H1 (cell line): ENCODE data around the gene SLC4A1AP. TPM values are rescaled to one million over a fixed set of nuclear protein-coding genes. Genes with fewer than 3 reads are reported as not detected.

Experiments used
- CTCF ChIA-PET: fragments of 300-600 bp; sonication (Branson Sonifier 250); formaldehyde crosslinking; loops from one replicate; lab custom pipeline; 2021; ENCODE audit not compliant: partially characterized antibody; lab: Charles Lee
- POLR2A ChIA-PET: fragments of 300-600 bp; sonication (Branson Sonifier 250); formaldehyde crosslinking; loops from one replicate; lab custom pipeline; 2021; ENCODE audit warnings: inconsistent platforms; ENCODE audit not compliant: partially characterized antibody; lab: Charles Lee
- DNase-seq, 2 experiments: peaks; one replicate each; pipeline versions ENCODE4 v3.0.0 to v3.0.0-alpha.2; 2010 to 2022; ENCODE audit warnings: low spot score in 2 of 2, low read depth in 1 of 2, mixed read lengths in 1 of 2
- FAIRE-seq: peaks from 2 replicates; lab custom pipeline; 2011; peaks lifted over from hg19 to GRCh38; lab: Jason Lieb, UNC
- H2AFZ ChIP-seq: 2 replicates; pipeline ENCODE4 v1.8.1; 2012; ENCODE audit warnings: low read length, inconsistent platforms
- H2AK5ac ChIP-seq: 2 replicates; pipeline ENCODE4 v1.6.1; 2013; ENCODE audit warnings: low read depth, low read length
- H2BK120ac ChIP-seq: replicated peaks from 2 replicates; pipeline ENCODE3; 2013; ENCODE audit warnings: low read depth, low read length, inconsistent platforms
- H2BK12ac ChIP-seq: 2 replicates; pipeline ENCODE4 v1.6.1; 2013; ENCODE audit warnings: low read depth, low read length
- H2BK15ac ChIP-seq: 2 replicates; pipeline ENCODE4 v1.6.1; 2013; ENCODE audit warnings: low read length
- H2BK20ac ChIP-seq: 2 replicates; pipeline ENCODE4 v1.6.1; 2013; ENCODE audit warnings: low read length
- H2BK5ac ChIP-seq: 2 replicates; pipeline ENCODE4 v1.6.1; 2013; ENCODE audit warnings: low read depth, low read length
- H3K14ac ChIP-seq: 2 replicates; pipeline ENCODE4 v1.6.1; 2013; ENCODE audit warnings: inconsistent platforms; ENCODE audit not compliant: insufficient read length
- H3K18ac ChIP-seq: 2 replicates; pipeline ENCODE4 v1.6.1; 2013; ENCODE audit warnings: low read length; ENCODE audit errors: extremely low read depth
- H3K23ac ChIP-seq: 2 replicates; pipeline ENCODE4 v1.6.1; 2013; ENCODE audit warnings: inconsistent platforms; ENCODE audit not compliant: insufficient read length
- H3K23me2 ChIP-seq: 2 replicates; pipeline ENCODE4 v1.6.1; 2013; ENCODE audit warnings: low read depth, low read length
- H3K27ac ChIP-seq: 2 replicates; pipeline ENCODE4 v1.6.1; 2011; ENCODE audit warnings: low read depth, low read length, inconsistent platforms
- H3K27me3 ChIP-seq, 4 experiments: replicated peaks in 1 of 4; 1 replicate in 1 of 4; 2 replicates in 3 of 4; pipeline versions ENCODE4 v1.6.1 to v1.8.1; 2011 to 2013; ENCODE audit warnings: low read length in 3 of 4, mild to moderate bottlenecking in 3 of 4, inconsistent platforms in 2 of 4, mixed read lengths in 2 of 4, moderate library complexity in 1 of 4; ENCODE audit not compliant: control insufficient read depth in 3 of 4, insufficient read depth in 3 of 4; ENCODE audit errors: extremely low read depth in 1 of 4
- H3K36me3 ChIP-seq, 4 experiments: 2 replicates each; pipeline versions ENCODE4 v1.6.1 to v1.8.1; 2011 to 2013; ENCODE audit warnings: mild to moderate bottlenecking in 4 of 4, low read length in 3 of 4, moderate library complexity in 2 of 4, control low read depth in 1 of 4, inconsistent platforms in 1 of 4; ENCODE audit not compliant: insufficient read depth in 4 of 4, control insufficient read depth in 2 of 4
- H3K4ac ChIP-seq: replicated peaks from 2 replicates; pipeline ENCODE3; 2013; ENCODE audit warnings: low read length, low read depth, mixed read lengths, inconsistent platforms; ENCODE audit not compliant: insufficient read length
- H3K4me1 ChIP-seq, 4 experiments: replicated peaks in 1 of 4; 1 replicate in 1 of 4; 2 replicates in 3 of 4; pipeline versions ENCODE4 v1.6.1 to v1.8.1; 2011 to 2013; ENCODE audit warnings: low read length in 3 of 4, inconsistent platforms in 2 of 4, mixed read lengths in 1 of 4; ENCODE audit not compliant: insufficient read depth in 4 of 4, control insufficient read depth in 3 of 4
- H3K4me2 ChIP-seq, 2 experiments: 2 replicates each; pipeline versions ENCODE4 v1.6.1 to v1.8.1; 2011 to 2013; ENCODE audit warnings: low read depth in 2 of 2, low read length in 2 of 2, control low read depth in 1 of 2, inconsistent platforms in 1 of 2, mild to moderate bottlenecking in 1 of 2; ENCODE audit not compliant: insufficient read depth in 1 of 2
- H3K4me3 ChIP-seq, 4 experiments: fragments of 200-600, 300-600 bp in 1 of 4; sonication (generic), shearing (Covaris generic), sonication (Bioruptor Twin) in 1 of 4; 2 replicates each; pipeline versions ENCODE4 v1.5.1 to v1.8.1; 2011 to 2016; ENCODE audit warnings: low read length in 4 of 4, low read depth in 3 of 4, control low read depth in 2 of 4, inconsistent platforms in 2 of 4, mild to moderate bottlenecking in 2 of 4, mixed read lengths in 1 of 4, moderate library complexity in 1 of 4; ENCODE audit not compliant: insufficient read depth in 2 of 4; ENCODE audit errors: extremely low read depth in 1 of 4
- H3K56ac ChIP-seq: replicated peaks from 2 replicates; pipeline ENCODE3; 2013; ENCODE audit warnings: low read depth, mild to moderate bottlenecking, mixed read lengths, low read length, inconsistent platforms; ENCODE audit not compliant: insufficient read length
- H3K79me1 ChIP-seq: 2 replicates; pipeline ENCODE4 v1.6.1; 2013; ENCODE audit warnings: low read depth, low read length, control low read depth
- H3K79me2 ChIP-seq, 2 experiments: 2 replicates each; pipeline versions ENCODE4 v1.6.1 to v1.8.1; 2012 to 2013; ENCODE audit warnings: low read length in 2 of 2, mild to moderate bottlenecking in 2 of 2, inconsistent platforms in 1 of 2; ENCODE audit not compliant: insufficient read depth in 2 of 2, control insufficient read depth in 1 of 2
- H3K9ac ChIP-seq, 4 experiments: replicated peaks in 1 of 4; 1 replicate in 1 of 4; 2 replicates in 3 of 4; pipeline versions ENCODE4 v1.6.1 to v1.8.1; 2011 to 2013; ENCODE audit warnings: low read depth in 3 of 4, low read length in 3 of 4, control low read depth in 2 of 4, mild to moderate bottlenecking in 2 of 4, moderate library complexity in 2 of 4, inconsistent platforms in 1 of 4; ENCODE audit errors: extremely low read depth in 1 of 4
- H3K9me3 ChIP-seq, 2 experiments: 2 replicates each; pipeline versions ENCODE4 v1.6.1 to v1.8.1; 2012 to 2013; ENCODE audit warnings: mild to moderate bottlenecking in 2 of 2, moderate library complexity in 2 of 2, control low read depth in 1 of 2, inconsistent platforms in 1 of 2, low read depth in 1 of 2, low read length in 1 of 2, mixed read lengths in 1 of 2; ENCODE audit not compliant: insufficient read depth in 2 of 2
- H4K20me1 ChIP-seq, 2 experiments: replicated peaks in 1 of 2; 2 replicates each; pipeline versions ENCODE3 to v1.8.1; 2011 to 2013; ENCODE audit warnings: inconsistent platforms in 2 of 2, low read length in 2 of 2, mild to moderate bottlenecking in 1 of 2; ENCODE audit not compliant: insufficient read depth in 2 of 2, control insufficient read depth in 1 of 2
- H4K5ac ChIP-seq: 2 replicates; pipeline ENCODE4 v1.6.1; 2013; ENCODE audit warnings: low read length, low read depth, mixed read lengths, inconsistent platforms; ENCODE audit not compliant: insufficient read length
- H4K8ac ChIP-seq: 2 replicates; pipeline ENCODE4 v1.8.0; 2013; ENCODE audit warnings: mild to moderate bottlenecking, moderate library complexity, low read length, inconsistent platforms; ENCODE audit not compliant: insufficient read depth; ENCODE audit errors: extremely low read depth
- H4K91ac ChIP-seq: replicated peaks from 2 replicates; pipeline ENCODE3; 2013; ENCODE audit warnings: low read length, mixed read lengths, inconsistent platforms; ENCODE audit not compliant: insufficient read length
- HDAC2 ChIP-seq, 2 experiments: fragments of 300-600 bp in 1 of 2; sonication (generic) in 1 of 2; IDR thresholded peaks; 2 replicates each; pipeline ENCODE4 v1.6.1; 2011 to 2012; ENCODE audit warnings: low read depth in 2 of 2, low read length in 2 of 2, mild to moderate bottlenecking in 2 of 2, moderate library complexity in 2 of 2, borderline replicate concordance in 1 of 2, inconsistent platforms in 1 of 2
- POLR2A ChIP-seq, 2 experiments: IDR thresholded peaks; 1 replicate in 1 of 2; 2 replicates in 1 of 2; pipeline ENCODE4 v1.6.1; 2011; ENCODE audit warnings: low read depth in 2 of 2, low read length in 2 of 2, mild to moderate bottlenecking in 2 of 2; ENCODE audit errors: control extremely low read depth in 1 of 2
- SUZ12 ChIP-seq: fragments of 200-600 bp; sonication (generic); IDR thresholded peaks from 2 replicates; pipeline ENCODE4 v1.6.1; 2012; ENCODE audit warnings: mild to moderate bottlenecking, inconsistent platforms, low read length, moderate library complexity, mixed read lengths
- WGBS, 2 experiments: shearing (Covaris generic) in 1 of 2; methylation state at CpG; one replicate each; pipeline versions ENCODE4 v1.1.6 to v1.1.7; 2013 to 2015; ENCODE audit warnings: low lambda C conversion rate in 2 of 2, mixed read lengths in 2 of 2, inconsistent platforms in 1 of 2, low coverage in 1 of 2, missing lambda C conversion rate in 1 of 2; ENCODE audit not compliant: insufficient replicate concordance in 2 of 2, insufficient coverage in 1 of 2, insufficient read length in 1 of 2; ENCODE audit errors: extremely low coverage in 1 of 2, missing lambda C conversion rate in 1 of 2; 5-methylcytosine and 5-hydroxymethylcytosine counted together
- polyA plus RNA-seq, 7 experiments: library from polyadenylated mRNA; depleted of rRNA in 3 of 7; stranded (reverse) in 5 of 7; unstranded in 2 of 7; fragments of >200 nt in 5 of 7; fragments of 200-250 nt in 2 of 7; gene quantifications; 1 replicate in 5 of 7; 2 replicates in 1 of 7; 4 replicates in 1 of 7; pipeline versions ENCODE4 v1.2.1 to v1.2.3, GENCODE V29; 2011 to 2013; ENCODE audit warnings: missing spikeins in 2 of 7, mixed read lengths in 2 of 7
- total RNA-seq: library from RNA; stranded (reverse); fragmentation: NEBNext Ultra II Directional; extraction: Animal tissue kit (Norgen Biotek cat#: 25700); gene quantifications from 2 replicates; pipeline ENCODE4 v1.2.1, GENCODE V29; 2021

Gene SLC4A1AP
- total and polyA plus RNA-seq, 2 of the 8 experiments (the other 6 are each of a cell fraction or from before 2014, with no cell fraction given), result 8.1 to 18.4 TPM

DNA sequence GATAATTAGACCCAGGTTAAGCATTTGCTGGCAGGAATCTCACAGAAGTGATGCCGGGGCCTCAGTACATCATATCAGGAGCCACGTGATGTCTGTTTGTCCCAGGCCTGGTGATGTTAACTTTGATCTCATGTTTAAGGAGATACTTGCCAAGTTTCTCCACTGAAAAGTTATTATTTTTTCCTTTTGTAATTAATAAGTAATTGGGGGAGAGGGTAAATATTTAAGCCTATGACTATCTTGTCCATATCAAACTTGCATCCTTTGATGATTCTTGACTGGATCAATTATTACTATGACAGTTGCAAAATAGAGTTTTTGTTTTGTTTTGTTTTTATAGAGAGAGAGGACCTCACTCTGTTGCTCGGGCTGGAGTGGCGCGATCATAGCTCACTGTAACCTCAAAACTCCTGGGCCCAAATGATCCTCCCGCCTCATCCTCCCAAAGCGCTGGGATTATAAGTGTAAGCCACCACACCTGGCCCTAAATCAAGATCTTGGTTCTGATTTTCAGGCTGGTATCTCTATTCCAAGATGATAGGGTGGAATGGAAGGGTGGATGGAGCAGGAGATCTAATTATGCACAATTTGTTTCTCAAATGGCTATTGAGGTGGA is 46.4 kb downstream of the SLC4A1AP start:
- Histone ChIP-seq H2AK5ac (no peak overlapping the region), H3K4me1 (peaks cover 0 to 7% (median 2%) of the 10 kb centered on the region in 4 experiments; a peak in 5 of 7 replicates), H2BK12ac (no peak overlapping the region), H3K9ac (no peak overlapping the region), H3K4me3 (no peak overlapping the region), H3K56ac (no peak overlapping the region), H4K20me1 (no peaks in the 10 kb centered on the region), H3K9me3 (no peaks in the 10 kb centered on the region), H3K27me3 (no peaks in the 10 kb centered on the region), H2BK5ac (no peak overlapping the region), H3K27ac (no peak overlapping the region), H4K8ac (no peak overlapping the region), H4K5ac (no peak overlapping the region), H3K14ac (no peak overlapping the region), H2BK120ac (no peak overlapping the region), H3K36me3 (no peaks in the 10 kb centered on the region; a peak in 1 of 8 replicates), H3K23ac (no peak overlapping the region), H3K79me2 (no peaks in the 10 kb centered on the region), H3K4ac (no peak overlapping the region), H2BK20ac (no peak overlapping the region), H3K4me2 (no peak overlapping the region), H4K91ac (no peak overlapping the region), H3K18ac (no peak overlapping the region), H2BK15ac (no peak overlapping the region), H2AFZ (no peak overlapping the region), H3K79me1 (no peaks in the 10 kb centered on the region), H3K23me2 (peaks cover under 1% of the 10 kb centered on the region; the same call in 1 of the 2 replicates)
- WGBS, 2 experiments, result 93% methylated on average over 7 of the region's 7 CpGs; no CpG with 5 or more reads in 1 of the 2 experiments
- DNase-seq, result no peak
- POLR2A ChIA-PET, result no interaction called here
- CTCF ChIA-PET, result interaction anchor here (0.6 to 1.2 kb wide), 5 partner anchors 13 to 97 kb away, joined by 3 to 4 read pairs (median 3); no protein-coding TSS in a partner anchor
- no peak for FAIRE-seq
- TF ChIP-seq HDAC2 (IDR thresholded peaks at IDR 0.05; ENCODE audit: borderline replicate concordance in 1 of 2, low read depth in 2 of 2, low read length in 2 of 2) (no peak), SUZ12 (no peak), POLR2A (IDR thresholded peaks at IDR 0.05; ENCODE audit: control extremely low read depth in 1 of 2, low read depth in 2 of 2, low read length in 2 of 2) (no peak)
